OCI-LY7 (cell line): ENCODE measurements around the gene STRADB. TPM values are rescaled to one million over a fixed set of nuclear protein-coding genes. Genes with fewer than 3 reads are reported as not detected.
"Not testable (repeated sequence)": the region's sequence is repeated elsewhere in the genome, so short reads cannot be mapped to it uniquely, and the experiment has no call there.

Source experiments
- BruUV-seq: library from RNA; stranded (reverse); fragments of 400-500 nt; replicated peaks from 2 replicates; lab custom pipeline; 2021; lab: Mats Ljungman, UMichigan
- CTCF ChIA-PET: fragments of 300-600 bp; sonication (Branson Sonifier 250); formaldehyde crosslinking; loops from one replicate; lab custom pipeline; 2022; ENCODE audit warnings: antibody characterized with exemption; ENCODE audit not compliant: unreplicated experiment; lab: Charles Lee
- POLR2A ChIA-PET: fragments of 300-600 bp; sonication (Branson Sonifier 250); formaldehyde crosslinking; loops from one replicate; lab custom pipeline; 2022; ENCODE audit warnings: antibody characterized with exemption; lab: Charles Lee
- DNase-seq: peaks from one replicate; pipeline ENCODE4 v3.0.0-alpha.2; 2015; ENCODE audit warnings: low spot score
- H2AFZ ChIP-seq: fragments of 200-600 bp; sonication (generic), shearing (Covaris generic); 2 replicates; pipeline ENCODE4 v1.6.1; 2014; ENCODE audit warnings: mild to moderate bottlenecking, antibody characterized with exemption, low read length, moderate library complexity
- H3K27ac ChIP-seq: fragments of 200-600 bp; sonication (generic); 2 replicates; pipeline ENCODE4 v1.5.1; 2014; ENCODE audit warnings: mixed run types, low read depth, mild to moderate bottlenecking, moderate library complexity, low read length, inconsistent platforms; ENCODE audit not compliant: poor library complexity, severe bottlenecking
- H3K36me3 ChIP-seq: fragments of 200-600 bp; sonication (generic); 2 replicates; pipeline ENCODE4 v1.6.1; 2014; ENCODE audit warnings: mild to moderate bottlenecking, antibody characterized with exemption, low read length, moderate library complexity, mixed read lengths; ENCODE audit not compliant: insufficient read depth
- H3K4me1 ChIP-seq: fragments of 200-600 bp; sonication (generic); 2 replicates; pipeline ENCODE4 v1.5.1; 2014; ENCODE audit warnings: mild to moderate bottlenecking, low read length; ENCODE audit not compliant: insufficient read depth, poor library complexity, severe bottlenecking
- H3K4me2 ChIP-seq: fragments of 200-600 bp; sonication (generic); 2 replicates; pipeline ENCODE4 v1.6.1; 2014; ENCODE audit warnings: mild to moderate bottlenecking, low read length
- H3K4me3 ChIP-seq: fragments of 200-600 bp; sonication (generic); 2 replicates; pipeline ENCODE4 v1.5.1; 2014; ENCODE audit warnings: mild to moderate bottlenecking, low read depth, low read length; ENCODE audit not compliant: poor library complexity, severe bottlenecking
- H3K79me2 ChIP-seq: fragments of 200-600 bp; sonication (generic); 2 replicates; pipeline ENCODE4 v1.6.1; 2016; ENCODE audit warnings: low read depth, mild to moderate bottlenecking, low read length, moderate library complexity, mixed read lengths; ENCODE audit not compliant: insufficient read depth
- H3K9me2 ChIP-seq: fragments of 200-600 bp; sonication (generic); 2 replicates; pipeline ENCODE4 v1.6.1; 2016; ENCODE audit warnings: mild to moderate bottlenecking, low read length, mixed read lengths; ENCODE audit not compliant: insufficient read depth
- H3K9me3 ChIP-seq: fragments of 200-600 bp; sonication (generic); 2 replicates; pipeline ENCODE4 v1.6.1; 2014; ENCODE audit warnings: mild to moderate bottlenecking, mixed run types, low read length, mixed read lengths
- H4K20me1 ChIP-seq: fragments of 200-600 bp; sonication (generic); 2 replicates; pipeline ENCODE4 v1.6.1; 2014; ENCODE audit warnings: mild to moderate bottlenecking, antibody characterized with exemption, low read length, moderate library complexity, mixed read lengths; ENCODE audit not compliant: insufficient read depth
- EZH2phosphoT487 ChIP-seq: fragments of 200-600 bp; sonication (generic); IDR thresholded peaks from 2 replicates; pipeline ENCODE4 v1.6.1; 2018; ENCODE audit warnings: low read depth, borderline replicate concordance, mild to moderate bottlenecking, mixed run types, antibody characterized with exemption, low read length, moderate library complexity, mixed read lengths
- intact Hi-C: fragments of 100-400 bp; cut with micrococcal nuclease; formaldehyde crosslinking; loops from one replicate; pipeline ENCODE4 v1.10.0; 2022; ENCODE audit not compliant: unreplicated experiment
- total RNA-seq, 2 experiments: library from RNA; depleted of rRNA in 1 of 2; stranded (reverse); fragments of >200 nt in 1 of 2; shearing (Covaris generic) in 1 of 2; gene quantifications; 2 replicates each; pipeline ENCODE4 v1.2.3, GENCODE V29; 2014 to 2022
- TF ChIP-seq, protein P1 (sequence below): fragments of 200-600 bp; sonication (generic); conservative IDR thresholded peaks from 2 replicates; pipeline ENCODE4 v1.5.1; 2014; ENCODE audit warnings: mild to moderate bottlenecking, antibody characterized with exemption, low read length, moderate library complexity, mixed read lengths

STRADB gene
- total RNA-seq, 2 experiments from 2014 or later = 8.4 to 21.4 TPM

DNA sequence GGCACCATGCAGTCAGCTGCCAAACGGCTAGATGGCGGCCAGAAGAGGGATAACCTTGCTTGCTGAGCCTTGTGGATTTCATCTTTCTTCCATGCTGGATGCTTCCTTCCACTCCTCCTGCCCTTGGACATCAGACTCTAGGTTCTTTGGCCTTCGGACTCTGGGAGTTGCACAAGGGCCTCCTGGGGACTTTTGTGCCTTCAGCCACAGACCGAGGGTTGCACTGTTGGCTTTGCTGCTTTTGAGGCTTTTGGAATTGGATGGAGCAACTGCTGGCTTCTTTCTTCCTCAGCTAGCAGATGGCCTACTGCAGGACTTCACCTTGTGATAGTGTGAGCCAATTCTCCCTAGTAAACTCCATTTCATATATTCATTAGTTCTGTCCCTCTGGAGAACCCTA lies 31.0 kb downstream of the STRADB start:
- no peaks in the 10 kb centered on the region for H3K4me1 ChIP-seq
- H3K9me3 ChIP-seq = no peaks in the 10 kb centered on the region
- H3K27ac ChIP-seq = no peak overlapping the region
- H4K20me1 ChIP-seq = no peaks in the 10 kb centered on the region
- no peak overlapping the region for H3K4me3 ChIP-seq
- no peaks in the 10 kb centered on the region for H3K79me2 ChIP-seq
- H3K4me2 ChIP-seq = no peak overlapping the region
- H2AFZ ChIP-seq = no peak overlapping the region
- ChIA-PET CTCF (no interaction called here), POLR2A (no interaction called here)
- no TSS peak for BruUV-seq
- intact Hi-C loops = no loop called here
- TF ChIP-seq EZH2phosphoT487 = no peak
- TF ChIP-seq, protein P1, sequence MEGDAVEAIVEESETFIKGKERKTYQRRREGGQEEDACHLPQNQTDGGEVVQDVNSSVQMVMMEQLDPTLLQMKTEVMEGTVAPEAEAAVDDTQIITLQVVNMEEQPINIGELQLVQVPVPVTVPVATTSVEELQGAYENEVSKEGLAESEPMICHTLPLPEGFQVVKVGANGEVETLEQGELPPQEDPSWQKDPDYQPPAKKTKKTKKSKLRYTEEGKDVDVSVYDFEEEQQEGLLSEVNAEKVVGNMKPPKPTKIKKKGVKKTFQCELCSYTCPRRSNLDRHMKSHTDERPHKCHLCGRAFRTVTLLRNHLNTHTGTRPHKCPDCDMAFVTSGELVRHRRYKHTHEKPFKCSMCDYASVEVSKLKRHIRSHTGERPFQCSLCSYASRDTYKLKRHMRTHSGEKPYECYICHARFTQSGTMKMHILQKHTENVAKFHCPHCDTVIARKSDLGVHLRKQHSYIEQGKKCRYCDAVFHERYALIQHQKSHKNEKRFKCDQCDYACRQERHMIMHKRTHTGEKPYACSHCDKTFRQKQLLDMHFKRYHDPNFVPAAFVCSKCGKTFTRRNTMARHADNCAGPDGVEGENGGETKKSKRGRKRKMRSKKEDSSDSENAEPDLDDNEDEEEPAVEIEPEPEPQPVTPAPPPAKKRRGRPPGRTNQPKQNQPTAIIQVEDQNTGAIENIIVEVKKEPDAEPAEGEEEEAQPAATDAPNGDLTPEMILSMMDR = no peak
- H3K9me2 ChIP-seq = no peaks in the 10 kb centered on the region
- H3K36me3 ChIP-seq = no peaks in the 10 kb centered on the region
- DNase-seq = no peak

DNA sequence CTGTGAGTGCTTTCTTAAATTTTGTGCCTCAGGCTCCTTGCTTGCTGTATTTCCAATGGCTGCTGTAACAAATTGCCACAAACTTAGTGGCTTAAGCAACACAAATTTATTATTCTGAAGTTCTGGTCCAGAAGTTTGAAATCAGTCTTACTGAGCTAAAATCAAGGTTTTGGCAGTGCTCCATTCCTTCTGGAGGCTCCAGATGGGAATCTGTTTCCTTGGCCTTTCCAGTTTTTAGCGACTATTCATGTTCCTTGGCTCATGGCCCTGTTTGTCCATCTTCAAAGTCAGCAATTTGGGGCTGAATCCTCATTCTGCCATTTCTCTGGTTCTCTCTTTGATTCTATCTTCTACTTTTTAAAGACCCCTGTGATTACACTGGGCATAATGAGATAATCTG lies 31.8 kb downstream of the STRADB start:
- Histone ChIP-seq H4K20me1 (no peaks in the 10 kb centered on the region), H3K4me2 (no peak overlapping the region), H3K27ac (no peak overlapping the region), H2AFZ (no peak overlapping the region), H3K4me3 (no peak overlapping the region), H3K36me3 (no peaks in the 10 kb centered on the region), H3K79me2 (no peaks in the 10 kb centered on the region), H3K4me1 (no peaks in the 10 kb centered on the region), H3K9me3 (no peaks in the 10 kb centered on the region), H3K9me2 (no peaks in the 10 kb centered on the region)
- no peak for DNase-seq
- TF ChIP-seq EZH2phosphoT487 = no peak
- TF ChIP-seq, protein P1 = no peak
- BruUV-seq = no TSS peak
- CTCF ChIA-PET = no interaction called here
- POLR2A ChIA-PET = no interaction called here
- intact Hi-C loops = no loop called here

DNA sequence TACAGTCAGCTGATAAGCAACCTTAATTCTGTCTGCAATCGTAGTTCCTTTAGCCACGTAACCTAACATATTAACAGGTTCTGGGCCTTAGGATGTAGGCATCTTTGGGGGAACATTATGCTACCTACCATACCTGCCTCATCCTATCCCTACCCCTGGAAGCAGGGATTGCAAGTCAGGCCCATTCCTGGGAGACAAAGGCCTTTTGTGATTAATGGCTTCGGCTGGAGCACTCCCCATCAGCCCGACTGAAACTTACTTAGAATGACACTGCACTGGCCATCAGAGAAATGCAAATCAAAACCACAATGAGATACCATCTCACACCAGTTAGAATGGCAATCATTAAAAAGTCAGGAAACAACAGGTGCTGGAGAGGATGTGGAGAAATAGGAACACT lies 32.2 kb downstream of the STRADB start:
- intact Hi-C loops, CTCF ChIA-PET, BruUV-seq, H3K79me2 ChIP-seq, H3K4me3 ChIP-seq, H3K27ac ChIP-seq, DNase-seq, H4K20me1 ChIP-seq, H3K4me2 ChIP-seq, H3K36me3 ChIP-seq, H3K4me1 ChIP-seq, H2AFZ ChIP-seq, H3K9me2 ChIP-seq, H3K9me3 ChIP-seq, POLR2A ChIA-PET: not testable (repeated sequence)
